Colonic mucosa (tissue), 4 donors: Measurements from ENCODE around the gene FADS6. TPM values are rescaled to one million over a fixed set of nuclear protein-coding genes. Genes with fewer than 3 reads are reported as not detected.

Experiments used
- DNase-seq: peaks from one replicate; pipeline ENCODE4 v3.0.0-alpha.2; 2020
- H3K27ac ChIP-seq: fragments of 200-600 bp; one replicate; pipeline ENCODE4 v1.8.0; 2021
- H3K27me3 ChIP-seq: fragments of 200-600 bp; one replicate; pipeline ENCODE4 v1.8.0; 2021
- H3K36me3 ChIP-seq: fragments of 200-600 bp; one replicate; pipeline ENCODE4 v1.8.0; 2021
- H3K4me1 ChIP-seq: fragments of 200-600 bp; one replicate; pipeline ENCODE4 v1.8.0; 2021; ENCODE audit warnings: mild to moderate bottlenecking
- H3K4me3 ChIP-seq: fragments of 200-600 bp; one replicate; pipeline ENCODE4 v1.8.0; 2021
- H3K9ac ChIP-seq, 2 donors: one replicate each; pipeline ENCODE4 v1.7.0; 2013; ENCODE audit warnings: control low read depth in 2 of 2, low read depth in 2 of 2, low read length in 2 of 2
- H3K9me3 ChIP-seq: fragments of 200-600 bp; one replicate; pipeline ENCODE4 v1.8.0; 2021
- CTCF ChIP-seq: fragments of 200-600 bp; IDR thresholded peaks from one replicate; pipeline ENCODE4 v1.8.0; 2022; ENCODE audit warnings: antibody characterized with exemption, mild to moderate bottlenecking
- intact Hi-C: fragments of 100-400 bp; cut with DNase I; formaldehyde crosslinking; loops from one replicate; pipeline ENCODE4 v1.14.1; 2022
- total RNA-seq, 2 donors: library from RNA; stranded (reverse); fragmentation: NEBNext Ultra II Directional in 1 of 2; extraction: Animal tissue kit (Norgen Biotek cat#: 25700) in 1 of 2; gene quantifications; one replicate each; pipeline ENCODE4 v1.2.1, GENCODE V29; 2021
- donor health status: healthy.
- donor health status: DM: no; HTN: no; CAD: no.
- donor health status: DM: no; HTN: no; CAD: no.

Gene FADS6
- total RNA-seq, 2 donors from 2014 or later = 0.30 to 18.4 TPM

GRCh38 chr17:74928786-74929185 lies 35.4 kb upstream of the FADS6 start:
- Histone ChIP-seq H3K4me1 (peaks cover 4% of the 10 kb centered on the region), H3K9ac (no peak overlapping the region), H3K27me3 (peaks cover 27% of the 10 kb centered on the region), H3K27ac (no peak overlapping the region), H3K36me3 (no peaks in the 10 kb centered on the region), H3K4me3 (no peak overlapping the region), H3K9me3 (no peaks in the 10 kb centered on the region)
- intact Hi-C loops = no loop called here
- TF ChIP-seq CTCF = no peak
- no peak for DNase-seq

GRCh38 chr17:74925242-74925641 lies 31.8 kb upstream of the FADS6 start:
- Histone ChIP-seq H3K4me1 (peaks cover 12% of the 10 kb centered on the region), H3K9ac (no peak overlapping the region), H3K27me3 (peaks cover 57% of the 10 kb centered on the region), H3K36me3 (no peaks in the 10 kb centered on the region), H3K9me3 (no peaks in the 10 kb centered on the region), H3K27ac (no peak overlapping the region), H3K4me3 (no peak overlapping the region)
- TF ChIP-seq CTCF = no peak
- intact Hi-C loops = loop anchor here (2.0 kb wide), 1 partner anchor 30 kb away; no protein-coding TSS in a partner anchor
- DNase-seq = no peak

- Histone ChIP-seq H3K9me3 (no peaks in the 10 kb centered on the region), H3K27me3 (peaks cover 63% of the 10 kb centered on the region), H3K36me3 (no peaks in the 10 kb centered on the region), H3K9ac (no peak within 1 kb of the TSS), H3K4me3 (peak within 1 kb of the TSS; percentile 20), H3K4me1 (peaks cover 12% of the 10 kb centered on the region), H3K27ac (no peak within 1 kb of the TSS)
- no peak for TF ChIP-seq CTCF
- DNase-seq = no peak
- intact Hi-C loops = loop anchor here (2.0 kb wide), 1 partner anchor 30 kb away; no protein-coding TSS in a partner anchor
These were observed 31.0 kb upstream of the FADS6 start, which contains the start of gene OTOP2 for GRCh38 chr17:74924250-74924948. OTOP2 (plus strand) TSS chr17:74924273; CDS start chr17:74924633, 360 bp downstream.

- peak; percentile 86 for TF ChIP-seq CTCF
- H3K4me3 ChIP-seq = peak overlapping the region; percentile 20
- DNase-seq = peak; percentile 73
- no peak overlapping the region for H3K27ac ChIP-seq
- no peaks in the 10 kb centered on the region for H3K9me3 ChIP-seq
- H3K4me1 ChIP-seq = peaks cover 12% of the 10 kb centered on the region
- no peak overlapping the region for H3K9ac ChIP-seq
- H3K36me3 ChIP-seq = no peaks in the 10 kb centered on the region
- peaks cover 70% of the 10 kb centered on the region for H3K27me3 ChIP-seq
- intact Hi-C loops = loop anchor here (2.0 kb wide), 1 partner anchor 31 kb away; no protein-coding TSS in a partner anchor
These were observed 30.3 kb upstream of the FADS6 start for GRCh38 chr17:74923538-74924249.

- Histone ChIP-seq H3K36me3 (no peaks in the 10 kb centered on the region), H3K9ac (no peak within 1 kb of the TSS), H3K27me3 (peaks cover 71% of the 10 kb centered on the region), H3K4me3 (peak within 1 kb of the TSS; percentile 20), H3K27ac (no peak within 1 kb of the TSS), H3K4me1 (peaks cover 12% of the 10 kb centered on the region), H3K9me3 (no peaks in the 10 kb centered on the region)
- TF ChIP-seq CTCF = no peak
- DNase-seq = no peak
- intact Hi-C loops = no loop called here
These were observed 29.5 kb upstream of the FADS6 start, which contains the start of gene USH1G for GRCh38 chr17:74922694-74923537. USH1G (minus strand) TSS chr17:74923255; CDS start chr17:74923073, 182 bp downstream.
